Hepatocyte (in vitro differentiated cells): ENCODE measurements around the gene TESMIN. TPM values are rescaled to one million over a fixed set of nuclear protein-coding genes. Genes with fewer than 3 reads are reported as not detected.

ENCODE experiments used
- DNase-seq: peaks from one replicate; pipeline ENCODE4 v3.0.0-alpha.2; 2016; ENCODE audit warnings: low spot score
- H2AFZ ChIP-seq: fragments of 200-600 bp; sonication (generic); 2 replicates; pipeline ENCODE4 v1.6.0; 2016; ENCODE audit warnings: antibody characterized with exemption, mild to moderate bottlenecking
- H3K27ac ChIP-seq: fragments of 200-600 bp; sonication (generic); 2 replicates; pipeline ENCODE4 v1.5.1; 2016; ENCODE audit warnings: mild to moderate bottlenecking
- H3K27me3 ChIP-seq: fragments of 200-600 bp; sonication (generic); 2 replicates; pipeline ENCODE4 v1.6.1; 2016
- H3K36me3 ChIP-seq: fragments of 200-600 bp; sonication (generic); replicated peaks from 2 replicates; pipeline ENCODE4 v1.5.1; 2016; ENCODE audit warnings: low read depth; ENCODE audit not compliant: insufficient read depth
- H3K4me1 ChIP-seq: fragments of 200-600 bp; sonication (generic); 2 replicates; pipeline ENCODE4 v1.5.1; 2016; ENCODE audit warnings: mild to moderate bottlenecking, moderate library complexity; ENCODE audit not compliant: insufficient read depth
- H3K4me2 ChIP-seq: fragments of 200-600 bp; sonication (generic); 2 replicates; pipeline ENCODE4 v1.6.0; 2016
- H3K4me3 ChIP-seq: fragments of 200-600 bp; sonication (generic); 2 replicates; pipeline ENCODE4 v1.5.1; 2016; ENCODE audit warnings: mild to moderate bottlenecking
- H3K79me2 ChIP-seq: fragments of 200-600 bp; sonication (generic); 2 replicates; pipeline ENCODE4 v1.6.0; 2017; ENCODE audit warnings: mild to moderate bottlenecking
- H3K9me2 ChIP-seq: fragments of 200-600 bp; sonication (generic); replicated peaks from 2 replicates; pipeline ENCODE4 v1.6.0; 2017; ENCODE audit warnings: mild to moderate bottlenecking; ENCODE audit not compliant: insufficient read depth
- H3K9me3 ChIP-seq: fragments of 200-600 bp; sonication (generic); 2 replicates; pipeline ENCODE4 v1.5.1; 2016; ENCODE audit warnings: low read depth, mild to moderate bottlenecking
- H4K20me1 ChIP-seq: fragments of 200-600 bp; sonication (generic); 2 replicates; pipeline ENCODE4 v1.6.0; 2016; ENCODE audit warnings: mild to moderate bottlenecking; ENCODE audit not compliant: insufficient read depth, poor library complexity, severe bottlenecking
- EZH2 ChIP-seq: fragments of 200-600 bp; sonication (generic); IDR thresholded peaks from 2 replicates; pipeline ENCODE4 v1.6.1; 2016; ENCODE audit warnings: antibody characterized with exemption, mild to moderate bottlenecking, borderline replicate concordance
- EZH2phosphoT487 ChIP-seq: fragments of 200-600 bp; sonication (generic); IDR thresholded peaks from one replicate; pipeline ENCODE4 v1.6.1; 2018; ENCODE audit warnings: antibody characterized with exemption, mild to moderate bottlenecking, low read depth, moderate library complexity; ENCODE audit not compliant: unreplicated experiment, severe bottlenecking
- WGBS: methylation state at CpG from one replicate; pipeline ENCODE4 v1.1.6; 2016; ENCODE audit warnings: low lambda C conversion rate; ENCODE audit errors: missing lambda C conversion rate; 5-methylcytosine and 5-hydroxymethylcytosine counted together
- polyA plus RNA-seq: library from polyadenylated mRNA; unstranded; fragments of >200 nt; fragmentation: Nextera tagmentation; extraction: Ambion mirVana; gene quantifications from 2 replicates; pipeline ENCODE4 v1.2.1, GENCODE V29; 2016
- total RNA-seq: library from RNA; depleted of rRNA; stranded (reverse); fragments of >200 nt; gene quantifications from 2 replicates; pipeline ENCODE4 v1.2.3, GENCODE V29; 2014
- TF ChIP-seq, protein P1 (sequence below): fragments of 200-600 bp; sonication (generic); IDR thresholded peaks from 2 replicates; pipeline ENCODE4 v1.5.1; 2016; ENCODE audit warnings: antibody characterized with exemption, mild to moderate bottlenecking; ENCODE audit not compliant: poor library complexity

The TESMIN gene
- total and polyA plus RNA-seq, 2 experiments from 2014 or later = 1.5 to 6.7 TPM

DNA sequence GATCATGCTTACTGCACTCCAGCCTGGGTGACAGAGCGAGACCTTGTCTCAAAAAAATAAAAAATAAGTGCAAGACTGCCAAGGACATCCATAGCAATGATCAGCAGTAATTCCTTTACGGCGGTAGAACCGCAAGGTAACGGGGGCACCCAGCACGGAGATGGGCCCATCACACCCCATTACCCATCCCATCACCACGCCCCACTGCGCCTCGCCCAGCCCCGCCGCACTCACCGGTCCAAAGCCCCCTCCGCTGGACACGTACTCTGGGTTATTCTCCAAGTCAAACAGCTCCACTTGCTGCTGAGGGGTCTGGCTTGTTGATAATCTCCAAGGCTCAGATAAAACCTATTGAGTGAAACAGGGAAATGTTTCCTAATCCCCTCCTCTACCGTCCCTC, 8.7 kb upstream of the TESMIN start:
- Histone ChIP-seq H3K27me3 (no peaks in the 10 kb centered on the region), H3K4me1 (no peaks in the 10 kb centered on the region), H3K4me3 (no peak overlapping the region), H3K27ac (no peak overlapping the region), H3K4me2 (no peak overlapping the region), H3K9me2 (no peaks in the 10 kb centered on the region), H3K9me3 (no peaks in the 10 kb centered on the region), H4K20me1 (no peaks in the 10 kb centered on the region), H2AFZ (no peak overlapping the region), H3K36me3 (no peaks in the 10 kb centered on the region), H3K79me2 (no peaks in the 10 kb centered on the region)
- 91% methylated on average over 15 of the region's 15 CpGs for WGBS
- no peak for TF ChIP-seq EZH2phosphoT487
- TF ChIP-seq, protein P1, sequence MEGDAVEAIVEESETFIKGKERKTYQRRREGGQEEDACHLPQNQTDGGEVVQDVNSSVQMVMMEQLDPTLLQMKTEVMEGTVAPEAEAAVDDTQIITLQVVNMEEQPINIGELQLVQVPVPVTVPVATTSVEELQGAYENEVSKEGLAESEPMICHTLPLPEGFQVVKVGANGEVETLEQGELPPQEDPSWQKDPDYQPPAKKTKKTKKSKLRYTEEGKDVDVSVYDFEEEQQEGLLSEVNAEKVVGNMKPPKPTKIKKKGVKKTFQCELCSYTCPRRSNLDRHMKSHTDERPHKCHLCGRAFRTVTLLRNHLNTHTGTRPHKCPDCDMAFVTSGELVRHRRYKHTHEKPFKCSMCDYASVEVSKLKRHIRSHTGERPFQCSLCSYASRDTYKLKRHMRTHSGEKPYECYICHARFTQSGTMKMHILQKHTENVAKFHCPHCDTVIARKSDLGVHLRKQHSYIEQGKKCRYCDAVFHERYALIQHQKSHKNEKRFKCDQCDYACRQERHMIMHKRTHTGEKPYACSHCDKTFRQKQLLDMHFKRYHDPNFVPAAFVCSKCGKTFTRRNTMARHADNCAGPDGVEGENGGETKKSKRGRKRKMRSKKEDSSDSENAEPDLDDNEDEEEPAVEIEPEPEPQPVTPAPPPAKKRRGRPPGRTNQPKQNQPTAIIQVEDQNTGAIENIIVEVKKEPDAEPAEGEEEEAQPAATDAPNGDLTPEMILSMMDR = no peak
- TF ChIP-seq EZH2 = no peak
- no peak for DNase-seq

DNA sequence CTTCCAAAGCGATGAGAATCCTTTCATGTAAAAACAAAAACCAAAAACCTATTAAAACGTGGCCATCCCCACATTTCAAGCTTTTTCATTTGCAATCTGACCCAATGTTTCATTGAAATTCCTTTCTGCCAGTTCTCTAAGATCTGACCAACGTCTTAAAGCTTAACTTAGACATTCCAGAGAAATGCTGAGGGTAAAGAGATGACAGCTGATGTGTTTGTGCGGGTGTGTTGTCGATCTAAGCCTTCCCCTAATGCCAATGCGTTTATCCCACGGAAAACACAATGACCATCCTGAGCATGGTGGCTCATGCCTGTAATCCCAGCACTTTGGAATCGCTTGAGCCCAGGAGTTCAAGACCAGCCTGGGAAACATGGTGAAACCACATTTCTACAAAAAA, 6.4 kb upstream of the TESMIN start:
- H4K20me1 ChIP-seq = no peaks in the 10 kb centered on the region
- no peaks in the 10 kb centered on the region for H3K9me2 ChIP-seq
- H3K27me3 ChIP-seq = no peaks in the 10 kb centered on the region
- H3K27ac ChIP-seq = no peak overlapping the region
- no peaks in the 10 kb centered on the region for H3K4me1 ChIP-seq
- no peaks in the 10 kb centered on the region for H3K9me3 ChIP-seq
- TF ChIP-seq EZH2 (no peak), EZH2phosphoT487 (no peak)
- TF ChIP-seq, protein P1 = no peak
- no peaks in the 10 kb centered on the region for H3K36me3 ChIP-seq
- no peaks in the 10 kb centered on the region for H3K79me2 ChIP-seq
- 69% methylated on average over 8 of the region's 8 CpGs for WGBS
- no peak overlapping the region for H3K4me2 ChIP-seq
- H3K4me3 ChIP-seq = no peak overlapping the region
- DNase-seq = no peak
- no peak overlapping the region for H2AFZ ChIP-seq

DNA sequence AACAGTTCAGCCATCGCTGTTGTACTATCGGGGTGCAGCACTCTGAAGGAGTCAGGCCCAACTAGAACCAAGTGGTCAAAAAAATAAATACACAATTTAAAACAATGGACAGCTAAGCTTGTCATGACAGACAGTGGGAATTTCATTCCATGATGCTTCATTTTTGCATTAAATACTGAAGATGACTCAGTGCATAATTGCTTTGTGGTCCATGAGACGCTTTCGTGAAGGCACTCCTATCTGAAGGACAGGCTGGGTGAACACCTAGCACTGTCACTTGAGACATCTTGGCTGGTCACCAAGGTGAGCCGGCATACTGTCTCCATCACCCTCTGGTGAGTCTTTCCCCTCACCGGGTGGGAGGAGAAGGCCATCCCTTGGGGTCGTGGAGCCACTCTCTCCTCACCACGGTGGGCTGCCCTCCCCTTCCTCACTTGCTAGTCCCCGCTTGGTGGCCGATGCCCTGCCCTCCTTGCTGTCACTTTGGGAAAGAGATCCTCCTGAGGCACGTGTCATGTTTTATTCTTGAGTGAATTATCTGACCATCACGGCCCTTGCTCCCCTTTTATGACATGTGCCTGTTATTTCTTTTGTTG, 4.9 kb upstream of the TESMIN start:
- H2AFZ ChIP-seq = no peak overlapping the region
- TF ChIP-seq EZH2phosphoT487 = no peak
- TF ChIP-seq, protein P1 = no peak
- no peak for TF ChIP-seq EZH2

More for the DNA sequence above, 4.9 kb upstream of the TESMIN start:
- no peaks in the 10 kb centered on the region for H3K36me3 ChIP-seq
- H3K27me3 ChIP-seq = no peaks in the 10 kb centered on the region
- H3K4me1 ChIP-seq = no peaks in the 10 kb centered on the region
- no peak overlapping the region for H3K27ac ChIP-seq
- no peaks in the 10 kb centered on the region for H3K9me2 ChIP-seq
- no peak for DNase-seq
- H3K79me2 ChIP-seq = no peaks in the 10 kb centered on the region
- H3K9me3 ChIP-seq = no peaks in the 10 kb centered on the region
- WGBS = 94% methylated on average over 12 of the region's 12 CpGs
- H4K20me1 ChIP-seq = no peaks in the 10 kb centered on the region
- H3K4me2 ChIP-seq = no peak overlapping the region
- no peak overlapping the region for H3K4me3 ChIP-seq
